SK-N-SH treated with all-trans-retinoic acid at 6 μM for 48 hours (cell line): ENCODE measurements around the gene P2RY6.

Experiments used
- ATAC-seq: fragments of 200-7000 bp; cut with Tn5 transposase; 3 replicates; pipeline ENCODE4 v1.9.1; 2020; ENCODE audit warnings: mild to moderate bottlenecking, moderate library complexity
- ARNTL ChIP-seq: fragments of 450-650 bp; formaldehyde crosslinking; IDR thresholded peaks from 2 replicates; pipeline ENCODE4 v1.5.0; 2020; ENCODE audit warnings: low read depth, mild to moderate bottlenecking, moderate library complexity, borderline replicate concordance
- BACH2 ChIP-seq: fragments of 250-450 bp; sonication (Bioruptor Pico); IDR thresholded peaks from 2 replicates; pipeline ENCODE4 v1.9.0; 2021; ENCODE audit warnings: mild to moderate bottlenecking, borderline replicate concordance
- CSDC2 ChIP-seq: fragments of 250-450 bp; sonication (Bioruptor Pico); IDR thresholded peaks from 2 replicates; pipeline ENCODE4 v1.5.0; 2020; ENCODE audit warnings: mild to moderate bottlenecking, moderate library complexity
- ESRRG ChIP-seq: fragments of 250-450 bp; sonication (Bioruptor Pico); IDR thresholded peaks from 2 replicates; pipeline ENCODE4 v1.6.1; 2021; ENCODE audit warnings: mild to moderate bottlenecking
- GLIS3 ChIP-seq: fragments of 250-450 bp; sonication (Bioruptor Pico); IDR thresholded peaks from 2 replicates; pipeline ENCODE4 v1.5.0; 2020; ENCODE audit warnings: mild to moderate bottlenecking, moderate library complexity
- ISL1 ChIP-seq: fragments of 250-450 bp; sonication (Bioruptor Pico); IDR thresholded peaks from 2 replicates; pipeline ENCODE4 v2.1.2; 2022; ENCODE audit warnings: mild to moderate bottlenecking, moderate library complexity
- OSR1 ChIP-seq: fragments of 250-450 bp; sonication (Bioruptor Pico); IDR thresholded peaks from 2 replicates; pipeline ENCODE4 v1.8.0; 2022; ENCODE audit warnings: moderate library complexity, mild to moderate bottlenecking, inconsistent platforms
- RARB ChIP-seq: fragments of 250-450 bp; sonication (Bioruptor Pico); IDR thresholded peaks from 2 replicates; pipeline ENCODE4 v1.8.0; 2021; ENCODE audit warnings: mild to moderate bottlenecking, moderate library complexity
- TCF4 ChIP-seq: fragments of 250-450 bp; sonication (Bioruptor Pico); IDR thresholded peaks from 2 replicates; pipeline ENCODE4 v1.8.0; 2021; ENCODE audit warnings: mild to moderate bottlenecking, moderate library complexity, borderline replicate concordance
- TOX ChIP-seq: fragments of 250-450 bp; sonication (Bioruptor Pico); IDR thresholded peaks from 2 replicates; pipeline ENCODE4 v1.8.0; 2021; ENCODE audit warnings: mild to moderate bottlenecking, moderate library complexity, borderline replicate concordance
- TSHZ2 ChIP-seq: fragments of 250-450 bp; sonication (Bioruptor Pico); IDR thresholded peaks from 2 replicates; pipeline ENCODE4 v1.5.0; 2020; ENCODE audit warnings: mild to moderate bottlenecking, moderate library complexity
- ZFP3 ChIP-seq: fragments of 250-450 bp; sonication (Bioruptor Pico); IDR thresholded peaks from 2 replicates; pipeline ENCODE4 v1.5.0; 2020; ENCODE audit warnings: mild to moderate bottlenecking, moderate library complexity
- ZFP30 ChIP-seq: fragments of 450-650 bp; formaldehyde crosslinking; IDR thresholded peaks from 2 replicates; pipeline ENCODE4 v1.5.0; 2022; ENCODE audit warnings: mild to moderate bottlenecking, moderate library complexity
- ZNF565 ChIP-seq: fragments of 450-650 bp; formaldehyde crosslinking; conservative IDR thresholded peaks from 2 replicates; pipeline ENCODE4 v1.5.0; 2020; ENCODE audit warnings: low read depth, mild to moderate bottlenecking, moderate library complexity
- ZNF70 ChIP-seq: fragments of 450-650 bp; formaldehyde crosslinking; IDR thresholded peaks from 2 replicates; pipeline ENCODE4 v1.5.0; 2020; ENCODE audit warnings: mild to moderate bottlenecking, moderate library complexity
- ZNF8 ChIP-seq: fragments of 450-650 bp; formaldehyde crosslinking; IDR thresholded peaks from 2 replicates; pipeline ENCODE4 v1.5.0; 2020; ENCODE audit warnings: mild to moderate bottlenecking, moderate library complexity
- TF ChIP-seq, protein P1 (sequence below): fragments of 250-450 bp; sonication (Bioruptor Pico); IDR thresholded peaks from 2 replicates; pipeline ENCODE4 v1.5.1; 2021; ENCODE audit warnings: mild to moderate bottlenecking, moderate library complexity
- TF ChIP-seq, protein P2 (sequence below): fragments of 250-450 bp; sonication (Bioruptor Pico); IDR thresholded peaks from 2 replicates; pipeline ENCODE4 v1.5.1; 2020; ENCODE audit warnings: low read depth, mild to moderate bottlenecking, moderate library complexity
- TF ChIP-seq, protein P3 (sequence below): fragments of 250-450 bp; sonication (Bioruptor Pico); IDR thresholded peaks from 2 replicates; pipeline ENCODE4 v1.8.0; 2020; ENCODE audit warnings: mild to moderate bottlenecking, moderate library complexity, borderline replicate concordance
- TF ChIP-seq, protein P4 (sequence below): fragments of 250-450 bp; sonication (Bioruptor Pico); IDR thresholded peaks from 2 replicates; pipeline ENCODE4 v1.8.0; 2021; ENCODE audit warnings: low read depth, mild to moderate bottlenecking, moderate library complexity, borderline replicate concordance

Gene P2RY6

GRCh38 chr11:73288192-73288872, 16.2 kb downstream of the P2RY6 start:
- ATAC-seq: no peak
- TF ChIP-seq ZFP30 (no peak), BACH2 (no peak), OSR1 (CRISPR knock-in tag) (no peak), RARB (no peak), ZNF565 (CRISPR knock-in tag) (no peak), TCF4 (CRISPR knock-in tag) (no peak), ZFP3 (CRISPR knock-in tag) (no peak), ZNF8 (CRISPR knock-in tag) (no peak), GLIS3 (CRISPR knock-in tag) (no peak), ESRRG (no peak), ZNF70 (CRISPR knock-in tag) (no peak), TOX (CRISPR knock-in tag) (no peak), CSDC2 (CRISPR knock-in tag) (no peak), ARNTL (CRISPR knock-in tag) (no peak), ISL1 (no peak), TSHZ2 (CRISPR knock-in tag) (no peak)
- TF ChIP-seq, protein P1, sequence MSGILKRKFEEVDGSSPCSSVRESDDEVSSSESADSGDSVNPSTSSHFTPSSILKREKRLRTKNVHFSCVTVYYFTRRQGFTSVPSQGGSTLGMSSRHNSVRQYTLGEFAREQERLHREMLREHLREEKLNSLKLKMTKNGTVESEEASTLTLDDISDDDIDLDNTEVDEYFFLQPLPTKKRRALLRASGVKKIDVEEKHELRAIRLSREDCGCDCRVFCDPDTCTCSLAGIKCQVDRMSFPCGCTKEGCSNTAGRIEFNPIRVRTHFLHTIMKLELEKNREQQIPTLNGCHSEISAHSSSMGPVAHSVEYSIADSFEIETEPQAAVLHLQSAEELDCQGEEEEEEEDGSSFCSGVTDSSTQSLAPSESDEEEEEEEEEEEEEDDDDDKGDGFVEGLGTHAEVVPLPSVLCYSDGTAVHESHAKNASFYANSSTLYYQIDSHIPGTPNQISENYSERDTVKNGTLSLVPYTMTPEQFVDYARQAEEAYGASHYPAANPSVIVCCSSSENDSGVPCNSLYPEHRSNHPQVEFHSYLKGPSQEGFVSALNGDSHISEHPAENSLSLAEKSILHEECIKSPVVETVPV (CRISPR knock-in tag): no peak
- TF ChIP-seq, protein P2, sequence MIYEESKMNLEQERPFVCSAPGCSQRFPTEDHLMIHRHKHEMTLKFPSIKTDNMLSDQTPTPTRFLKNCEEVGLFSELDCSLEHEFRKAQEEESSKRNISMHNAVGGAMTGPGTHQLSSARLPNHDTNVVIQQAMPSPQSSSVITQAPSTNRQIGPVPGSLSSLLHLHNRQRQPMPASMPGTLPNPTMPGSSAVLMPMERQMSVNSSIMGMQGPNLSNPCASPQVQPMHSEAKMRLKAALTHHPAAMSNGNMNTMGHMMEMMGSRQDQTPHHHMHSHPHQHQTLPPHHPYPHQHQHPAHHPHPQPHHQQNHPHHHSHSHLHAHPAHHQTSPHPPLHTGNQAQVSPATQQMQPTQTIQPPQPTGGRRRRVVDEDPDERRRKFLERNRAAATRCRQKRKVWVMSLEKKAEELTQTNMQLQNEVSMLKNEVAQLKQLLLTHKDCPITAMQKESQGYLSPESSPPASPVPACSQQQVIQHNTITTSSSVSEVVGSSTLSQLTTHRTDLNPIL (CRISPR knock-in tag): no peak
- TF ChIP-seq, protein P3, sequence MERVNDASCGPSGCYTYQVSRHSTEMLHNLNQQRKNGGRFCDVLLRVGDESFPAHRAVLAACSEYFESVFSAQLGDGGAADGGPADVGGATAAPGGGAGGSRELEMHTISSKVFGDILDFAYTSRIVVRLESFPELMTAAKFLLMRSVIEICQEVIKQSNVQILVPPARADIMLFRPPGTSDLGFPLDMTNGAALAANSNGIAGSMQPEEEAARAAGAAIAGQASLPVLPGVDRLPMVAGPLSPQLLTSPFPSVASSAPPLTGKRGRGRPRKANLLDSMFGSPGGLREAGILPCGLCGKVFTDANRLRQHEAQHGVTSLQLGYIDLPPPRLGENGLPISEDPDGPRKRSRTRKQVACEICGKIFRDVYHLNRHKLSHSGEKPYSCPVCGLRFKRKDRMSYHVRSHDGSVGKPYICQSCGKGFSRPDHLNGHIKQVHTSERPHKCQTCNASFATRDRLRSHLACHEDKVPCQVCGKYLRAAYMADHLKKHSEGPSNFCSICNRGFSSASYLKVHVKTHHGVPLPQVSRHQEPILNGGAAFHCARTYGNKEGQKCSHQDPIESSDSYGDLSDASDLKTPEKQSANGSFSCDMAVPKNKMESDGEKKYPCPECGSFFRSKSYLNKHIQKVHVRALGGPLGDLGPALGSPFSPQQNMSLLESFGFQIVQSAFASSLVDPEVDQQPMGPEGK (CRISPR knock-in tag): no peak
- TF ChIP-seq, protein P4, sequence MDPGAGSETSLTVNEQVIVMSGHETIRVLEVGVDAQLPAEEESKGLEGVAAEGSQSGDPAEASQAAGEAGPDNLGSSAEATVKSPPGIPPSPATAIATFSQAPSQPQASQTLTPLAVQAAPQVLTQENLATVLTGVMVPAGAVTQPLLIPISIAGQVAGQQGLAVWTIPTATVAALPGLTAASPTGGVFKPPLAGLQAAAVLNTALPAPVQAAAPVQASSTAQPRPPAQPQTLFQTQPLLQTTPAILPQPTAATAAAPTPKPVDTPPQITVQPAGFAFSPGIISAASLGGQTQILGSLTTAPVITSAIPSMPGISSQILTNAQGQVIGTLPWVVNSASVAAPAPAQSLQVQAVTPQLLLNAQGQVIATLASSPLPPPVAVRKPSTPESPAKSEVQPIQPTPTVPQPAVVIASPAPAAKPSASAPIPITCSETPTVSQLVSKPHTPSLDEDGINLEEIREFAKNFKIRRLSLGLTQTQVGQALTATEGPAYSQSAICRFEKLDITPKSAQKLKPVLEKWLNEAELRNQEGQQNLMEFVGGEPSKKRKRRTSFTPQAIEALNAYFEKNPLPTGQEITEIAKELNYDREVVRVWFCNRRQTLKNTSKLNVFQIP: no peak

DNA sequence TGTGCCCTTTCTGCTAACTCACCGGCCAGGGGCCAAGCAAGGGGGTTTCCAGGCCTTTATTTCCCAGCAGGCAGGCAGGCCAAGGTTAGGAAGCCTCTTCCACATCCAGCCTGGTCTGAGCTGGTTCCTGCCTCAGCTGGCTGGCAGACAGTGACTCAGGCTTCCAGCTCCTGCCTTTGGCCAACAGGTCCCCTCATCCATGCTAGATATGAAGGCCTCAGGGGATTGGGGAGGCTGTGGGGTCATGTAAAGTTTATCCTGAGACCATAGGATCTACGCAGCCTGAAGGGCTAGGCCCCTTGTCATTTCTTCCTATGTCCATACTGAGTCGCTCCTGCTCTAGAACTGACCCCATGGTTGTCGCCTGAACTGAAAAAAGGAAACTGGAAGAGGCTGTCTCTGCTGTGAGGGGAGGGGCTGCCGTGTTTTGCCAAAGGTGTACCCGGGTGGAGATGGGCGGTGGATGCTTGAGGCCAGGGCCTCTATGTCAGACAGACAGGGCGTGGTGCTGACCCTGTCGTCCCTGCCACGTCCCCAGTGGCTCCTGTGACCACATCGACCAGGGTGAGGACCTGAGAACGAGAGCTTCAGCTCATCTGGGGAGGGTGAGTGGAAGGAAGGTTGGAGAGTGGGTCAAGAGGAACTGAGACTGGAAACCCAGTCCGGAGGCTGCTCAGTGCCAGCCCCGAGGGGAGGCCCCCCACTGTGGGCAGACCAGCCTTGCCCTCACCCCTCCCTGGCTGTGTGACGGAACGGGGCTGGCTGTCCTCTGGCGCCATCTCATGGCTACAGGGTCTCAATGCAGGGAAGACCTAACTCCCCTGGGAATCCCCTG, 17.0 kb downstream of the P2RY6 start:
- TF ChIP-seq, protein P3 (CRISPR knock-in tag): 0 out of 2 replicates have a peak, but pooled peaks have one; percentile 27
- TF ChIP-seq ARNTL (CRISPR knock-in tag): no peak
- TF ChIP-seq, all 23 proteins: peak for 1
- peak; percentile 86 for ATAC-seq
